Astrocyte (in vitro differentiated cells and primary cell): ENCODE results near the gene CREG2. TPM values are rescaled to one million over a fixed set of nuclear protein-coding genes. Genes with fewer than 3 reads are reported as not detected.

Experiments
- DNase-seq: peaks from one replicate; pipeline ENCODE4 v3.0.0-alpha.2; 2010; ENCODE audit warnings: low read depth
- FAIRE-seq: peaks from 2 replicates; lab custom pipeline; 2011; peaks lifted over from hg19 to GRCh38; lab: Jason Lieb, UNC
- H2AFZ ChIP-seq: 2 replicates; pipeline ENCODE4 v1.6.0; 2012; ENCODE audit warnings: low read depth, low read length, inconsistent platforms
- H3K27ac ChIP-seq: 2 replicates; pipeline ENCODE4 v1.5.1; 2011; ENCODE audit warnings: low read depth, low read length, inconsistent platforms
- H3K27me3 ChIP-seq: 2 replicates; pipeline ENCODE4 v1.6.0; 2011; ENCODE audit warnings: low read length, inconsistent platforms; ENCODE audit not compliant: insufficient read depth
- H3K36me3 ChIP-seq: 2 replicates; pipeline ENCODE4 v1.5.1; 2011; ENCODE audit warnings: low read length, inconsistent platforms; ENCODE audit not compliant: insufficient read depth
- H3K4me1 ChIP-seq: 2 replicates; pipeline ENCODE4 v1.5.1; 2011; ENCODE audit warnings: low read length, inconsistent platforms; ENCODE audit not compliant: insufficient read depth
- H3K4me2 ChIP-seq: 2 replicates; pipeline ENCODE4 v1.6.0; 2012; ENCODE audit warnings: low read length, inconsistent platforms
- H3K4me3 ChIP-seq: 2 replicates; pipeline ENCODE4 v1.5.1; 2011; ENCODE audit warnings: low read depth, mild to moderate bottlenecking, low read length, inconsistent platforms; ENCODE audit not compliant: insufficient read depth
- H3K79me2 ChIP-seq: 2 replicates; pipeline ENCODE4 v1.6.0; 2012; ENCODE audit warnings: mild to moderate bottlenecking, low read length, inconsistent platforms; ENCODE audit not compliant: insufficient read depth
- H3K9ac ChIP-seq: 2 replicates; pipeline ENCODE4 v1.6.0; 2012; ENCODE audit warnings: mild to moderate bottlenecking, low read length, inconsistent platforms
- H3K9me3 ChIP-seq: 2 replicates; pipeline ENCODE4 v1.5.1; 2012; ENCODE audit warnings: low read depth, mild to moderate bottlenecking, low read length, inconsistent platforms; ENCODE audit not compliant: insufficient read depth
- H4K20me1 ChIP-seq: 2 replicates; pipeline ENCODE4 v1.6.0; 2012; ENCODE audit warnings: low read length, inconsistent platforms; ENCODE audit not compliant: insufficient read depth
- H3K27ac Mint-ChIP-seq: one replicate; pipeline ENCODE4 v1.8.0; 2021; ENCODE audit warnings: mild to moderate bottlenecking, mixed read lengths; ENCODE audit not compliant: unreplicated experiment
- H3K27me3 Mint-ChIP-seq: one replicate; pipeline ENCODE4 v1.8.0; 2021; ENCODE audit warnings: low read depth, mixed read lengths; ENCODE audit not compliant: unreplicated experiment
- H3K36me3 Mint-ChIP-seq: one replicate; pipeline ENCODE4 v1.8.0; 2021; ENCODE audit warnings: low read depth, mixed read lengths; ENCODE audit not compliant: unreplicated experiment
- H3K4me1 Mint-ChIP-seq: one replicate; pipeline ENCODE4 v1.8.0; 2021; ENCODE audit warnings: low read depth, mixed read lengths; ENCODE audit not compliant: unreplicated experiment
- H3K4me3 Mint-ChIP-seq: one replicate; pipeline ENCODE4 v1.8.0; 2021; ENCODE audit warnings: mild to moderate bottlenecking, moderate library complexity, mixed read lengths; ENCODE audit not compliant: unreplicated experiment
- H3K9me3 Mint-ChIP-seq: one replicate; pipeline ENCODE4 v1.8.0; 2021; ENCODE audit warnings: mild to moderate bottlenecking, mixed read lengths; ENCODE audit not compliant: unreplicated experiment
- CTCF ChIP-seq: IDR thresholded peaks from 2 replicates; pipeline ENCODE4 v1.5.1; 2011; ENCODE audit warnings: low read depth, mild to moderate bottlenecking, inconsistent platforms, low read length, moderate library complexity; ENCODE audit not compliant: insufficient read depth
- EZH2 ChIP-seq: IDR thresholded peaks from 2 replicates; pipeline ENCODE4 v1.6.1; 2012; ENCODE audit warnings: mild to moderate bottlenecking, low read length, inconsistent platforms; ENCODE audit not compliant: insufficient read depth
- total RNA-seq: library from RNA; stranded (reverse); gene quantifications from 2 replicates; pipeline ENCODE4 v1.2.1, GENCODE V29; 2021

CREG2 gene
- total RNA-seq, 1 donor from 2014 or later: 0.11 TPM

- H3K9ac ChIP-seq: no peak overlapping the region
- FAIRE-seq (no peak), DNase-seq (peak; percentile 77)
- H3K27me3 ChIP-seq: peaks cover 11% of the 10 kb centered on the region
- peaks cover 22% of the 10 kb centered on the region for H3K27me3 Mint-ChIP-seq
- peaks cover 4% of the 10 kb centered on the region for H3K4me1 Mint-ChIP-seq
- H4K20me1 ChIP-seq: no peaks in the 10 kb centered on the region
- H3K27ac Mint-ChIP-seq: no peak overlapping the region
- H3K79me2 ChIP-seq: no peaks in the 10 kb centered on the region
- peaks cover 2% of the 10 kb centered on the region for H3K36me3 Mint-ChIP-seq
- no peaks in the 10 kb centered on the region for H3K9me3 ChIP-seq
- H3K4me3 Mint-ChIP-seq: no peak overlapping the region
- TF ChIP-seq CTCF (no peak), EZH2 (no peak)
- H3K36me3 ChIP-seq: no peaks in the 10 kb centered on the region
- H3K9me3 Mint-ChIP-seq: no peaks in the 10 kb centered on the region
- no peak overlapping the region for H2AFZ ChIP-seq
- no peak overlapping the region for H3K4me3 ChIP-seq
- no peak overlapping the region for H3K4me2 ChIP-seq
- H3K4me1 ChIP-seq: no peaks in the 10 kb centered on the region
- H3K27ac ChIP-seq: no peak overlapping the region
Observed at GRCh38 chr2:101360232-101360631, 27.1 kb downstream of the CREG2 start.

- H3K9me3 ChIP-seq: no peaks in the 10 kb centered on the region
- peaks cover 19% of the 10 kb centered on the region for H3K27me3 Mint-ChIP-seq
- no peak overlapping the region for H2AFZ ChIP-seq
- no peaks in the 10 kb centered on the region for H3K36me3 Mint-ChIP-seq
- H3K36me3 ChIP-seq: no peaks in the 10 kb centered on the region
- no peak overlapping the region for H3K4me3 Mint-ChIP-seq
- H3K9ac ChIP-seq: no peak overlapping the region
- no peaks in the 10 kb centered on the region for H3K79me2 ChIP-seq
- H3K4me2 ChIP-seq: no peak overlapping the region
- no peak overlapping the region for H3K4me3 ChIP-seq
- no peaks in the 10 kb centered on the region for H3K9me3 Mint-ChIP-seq
- peaks cover 11% of the 10 kb centered on the region for H3K27me3 ChIP-seq
- H3K4me1 ChIP-seq: no peaks in the 10 kb centered on the region
- TF ChIP-seq EZH2: no peak
- TF ChIP-seq CTCF: no peak
- peaks cover 4% of the 10 kb centered on the region for H3K4me1 Mint-ChIP-seq
- DNase-seq (no peak), FAIRE-seq (no peak)
- H3K27ac Mint-ChIP-seq: no peak overlapping the region
- H4K20me1 ChIP-seq: no peaks in the 10 kb centered on the region
- H3K27ac ChIP-seq: no peak overlapping the region
Observed at GRCh38 chr2:101359410-101359954, 27.8 kb downstream of the CREG2 start.

DNA sequence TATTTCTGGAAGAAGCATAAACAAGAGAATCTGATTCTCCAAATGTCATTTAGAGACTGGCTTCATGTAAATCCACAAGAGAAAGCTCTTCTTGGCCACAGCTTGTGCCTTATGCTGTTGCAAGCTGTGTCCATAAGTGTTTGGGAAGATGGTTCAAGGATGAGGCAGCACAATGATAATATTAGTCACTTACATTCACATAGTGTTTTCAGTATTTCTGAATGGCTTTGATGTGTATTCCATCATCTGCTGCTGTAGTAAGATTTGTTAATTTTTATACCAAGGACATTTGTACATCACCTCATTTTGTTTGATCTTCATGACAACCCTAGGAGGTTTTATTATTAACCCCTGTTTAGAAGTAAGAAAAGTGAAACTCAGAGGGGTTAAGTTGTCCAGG lies 29.9 kb downstream of the CREG2 start:
- FAIRE-seq (no peak), DNase-seq (no peak)
- Histone ChIP-seq H3K36me3 (no peaks in the 10 kb centered on the region), H4K20me1 (no peaks in the 10 kb centered on the region), H3K79me2 (no peaks in the 10 kb centered on the region), H3K4me3 (no peak overlapping the region), H3K27me3 (peaks cover 1% of the 10 kb centered on the region), H3K4me2 (no peak overlapping the region), H2AFZ (no peak overlapping the region), H3K9me3 (no peaks in the 10 kb centered on the region), H3K9ac (no peak overlapping the region), H3K27ac (no peak overlapping the region), H3K4me1 (no peaks in the 10 kb centered on the region)
- no peaks in the 10 kb centered on the region for H3K9me3 Mint-ChIP-seq
- peaks cover 15% of the 10 kb centered on the region for H3K27me3 Mint-ChIP-seq
- TF ChIP-seq EZH2 (no peak), CTCF (no peak)
- no peaks in the 10 kb centered on the region for H3K36me3 Mint-ChIP-seq
- H3K27ac Mint-ChIP-seq: no peak overlapping the region
- H3K4me1 Mint-ChIP-seq: peaks cover 4% of the 10 kb centered on the region
- H3K4me3 Mint-ChIP-seq: no peak overlapping the region
